Measurements from ENCODE around the gene MTHFSD. TPM values are rescaled to one million over a fixed set of nuclear protein-coding genes. Genes with fewer than 3 reads are reported as not detected.

MTHFSD gene
- total RNA-seq, 1 experiment from 2014 or later = 4.7 TPM

DNA sequence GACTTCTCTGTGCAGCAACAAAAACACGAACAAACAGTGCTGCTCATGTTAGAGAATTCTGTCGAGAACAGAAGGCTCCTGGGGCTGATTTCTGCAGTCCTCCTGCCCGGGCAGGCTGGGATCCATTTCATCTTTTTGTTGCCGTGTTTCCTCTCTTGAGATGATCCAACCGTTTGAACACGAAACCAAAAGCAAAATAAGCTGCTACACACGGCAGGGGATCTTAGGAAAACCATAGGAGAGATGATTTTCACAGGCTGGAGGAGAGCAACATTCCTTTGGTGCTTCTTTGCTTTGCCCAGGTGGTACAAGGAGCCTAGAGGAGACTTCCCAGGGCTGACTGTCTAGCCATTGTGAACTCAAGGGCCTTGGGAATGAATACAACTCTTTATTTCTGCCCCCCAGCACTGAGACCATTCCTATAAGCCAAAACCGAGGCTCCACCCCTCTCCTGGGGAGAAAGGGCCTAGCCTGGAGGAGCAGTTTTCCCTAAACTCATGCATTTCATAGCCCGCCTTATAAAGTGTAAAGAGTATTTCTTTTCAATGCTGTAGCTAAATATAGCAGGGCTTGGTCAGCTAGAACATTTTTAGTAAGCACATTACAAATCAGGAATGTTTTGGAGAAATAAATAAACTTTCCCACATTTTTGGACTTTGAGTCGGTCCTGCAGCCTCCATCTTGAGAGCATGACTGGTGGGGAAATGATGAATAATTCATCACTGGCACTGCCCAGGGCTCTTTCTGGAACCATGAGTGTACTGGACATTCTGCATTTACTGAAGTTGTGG is 31.0 kb upstream of the MTHFSD start:
- no CpG with 5 or more reads among the region's 10 CpGs for WGBS (ENCODE audit: extremely low coverage, insufficient read length, low lambda C conversion rate)

More for the DNA sequence above, 31.0 kb upstream of the MTHFSD start:
- Histone ChIP-seq H2BK5ac (ENCODE audit: insufficient read length, low read length) (no peak overlapping the region), H3K23ac (ENCODE audit: insufficient read length, low read depth, low read length) (no peak overlapping the region), H3K23me2 (ENCODE audit: insufficient read length, low read depth, low read length, poor library complexity, severe bottlenecking) (no peaks in the 10 kb centered on the region), H3K4me1 (ENCODE audit: insufficient read depth, low read length) (no peaks in the 10 kb centered on the region), H4K8ac (replicated peaks; ENCODE audit: insufficient read length, low read depth, low read length) (no peak overlapping the region), H3K18ac (ENCODE audit: insufficient read length, low read depth, low read length) (no peak overlapping the region), H3T11ph (ENCODE audit: low read length) (no peak overlapping the region), H2BK12ac (ENCODE audit: insufficient read length, low read depth, low read length) (no peak overlapping the region), H3K79me1 (ENCODE audit: insufficient read depth, low read depth, low read length, poor library complexity, severe bottlenecking) (no peaks in the 10 kb centered on the region), H3K14ac (ENCODE audit: insufficient read depth, low read length) (no peak overlapping the region), H3K56ac (ENCODE audit: insufficient read length, low read depth, low read length) (no peak overlapping the region), H2AK5ac (ENCODE audit: insufficient read length, low read length) (no peak overlapping the region), H3K27me3 (ENCODE audit: insufficient read depth, low read length) (peaks cover 3% of the 10 kb centered on the region; the same call in 1 of the 2 replicates), H3K9ac (ENCODE audit: extremely low read depth, insufficient read length, low read length) (no peak overlapping the region), H4K5ac (ENCODE audit: insufficient read length, low read depth, low read length) (no peak overlapping the region), H3K79me2 (ENCODE audit: insufficient read depth, low read length) (no peaks in the 10 kb centered on the region), H3K9me3 (ENCODE audit: control insufficient read depth, low read depth, low read length) (no peaks in the 10 kb centered on the region), H2BK120ac (ENCODE audit: low read depth, low read length, poor library complexity, severe bottlenecking) (no peak overlapping the region), H2BK15ac (ENCODE audit: low read depth, low read length) (no peak overlapping the region), H2AFZ (ENCODE audit: low read length) (no peak overlapping the region), H3K4ac (ENCODE audit: low read depth, low read length) (no peak overlapping the region), H2BK20ac (ENCODE audit: low read depth, low read length, poor library complexity, severe bottlenecking) (no peak overlapping the region), H4K20me1 (ENCODE audit: control insufficient read depth, insufficient read depth, insufficient read length) (no peaks in the 10 kb centered on the region), H3K4me2 (ENCODE audit: insufficient read depth, insufficient read length, low read length) (no peak overlapping the region), H3K27ac (ENCODE audit: insufficient read length, low read depth, low read length) (no peak overlapping the region), H4K91ac (ENCODE audit: insufficient read length, low read depth, low read length) (no peak overlapping the region)
- TF ChIP-seq, protein P1, sequence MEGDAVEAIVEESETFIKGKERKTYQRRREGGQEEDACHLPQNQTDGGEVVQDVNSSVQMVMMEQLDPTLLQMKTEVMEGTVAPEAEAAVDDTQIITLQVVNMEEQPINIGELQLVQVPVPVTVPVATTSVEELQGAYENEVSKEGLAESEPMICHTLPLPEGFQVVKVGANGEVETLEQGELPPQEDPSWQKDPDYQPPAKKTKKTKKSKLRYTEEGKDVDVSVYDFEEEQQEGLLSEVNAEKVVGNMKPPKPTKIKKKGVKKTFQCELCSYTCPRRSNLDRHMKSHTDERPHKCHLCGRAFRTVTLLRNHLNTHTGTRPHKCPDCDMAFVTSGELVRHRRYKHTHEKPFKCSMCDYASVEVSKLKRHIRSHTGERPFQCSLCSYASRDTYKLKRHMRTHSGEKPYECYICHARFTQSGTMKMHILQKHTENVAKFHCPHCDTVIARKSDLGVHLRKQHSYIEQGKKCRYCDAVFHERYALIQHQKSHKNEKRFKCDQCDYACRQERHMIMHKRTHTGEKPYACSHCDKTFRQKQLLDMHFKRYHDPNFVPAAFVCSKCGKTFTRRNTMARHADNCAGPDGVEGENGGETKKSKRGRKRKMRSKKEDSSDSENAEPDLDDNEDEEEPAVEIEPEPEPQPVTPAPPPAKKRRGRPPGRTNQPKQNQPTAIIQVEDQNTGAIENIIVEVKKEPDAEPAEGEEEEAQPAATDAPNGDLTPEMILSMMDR (conservative IDR thresholded peaks at IDR 0.05) = no peak
- no peaks in the 10 kb centered on the region for H3K36me3 Mint-ChIP-seq (ENCODE audit: insufficient read depth in 1 of 3, low read depth in 3 of 3)
- H3K9me3 Mint-ChIP-seq = no peaks in the 10 kb centered on the region; a peak in 1 of 5 replicates
- no peak for DNase-seq
- H3K27ac Mint-ChIP-seq = no peak overlapping the region; a peak in 1 of 7 replicates
- peaks cover 0 to 3% of the 10 kb centered on the region in 2 experiments; a peak in 1 of 4 replicates for H3K4me1 Mint-ChIP-seq
- H3K4me3 Mint-ChIP-seq = no peak overlapping the region
- H3K27me3 Mint-ChIP-seq (ENCODE audit: low read depth) = peaks cover 51% of the 10 kb centered on the region
